ENCODE results near the gene KRTAP10-11. TPM values are rescaled to one million over a fixed set of nuclear protein-coding genes. Genes with fewer than 3 reads are reported as not detected.
A peak's percentile ranks its signal among the peaks of the same experiment; 100 is the strongest.
"Not testable (repeated sequence)": the region's sequence is repeated elsewhere in the genome, so short reads cannot be mapped to it uniquely, and the experiment has no call there.

The KRTAP10-11 gene
- total RNA-seq, 1 donor from 2014 or later, result not detected

- DNase-seq (ENCODE audit: low read depth), result not testable (repeated sequence)
These were observed 7.5 kb upstream of the KRTAP10-11 start for GRCh38 chr21:44638506-44639330.

- no peak for DNase-seq (ENCODE audit: low read depth)
These were observed 6.9 kb upstream of the KRTAP10-11 start for GRCh38 chr21:44639331-44639655.

DNA sequence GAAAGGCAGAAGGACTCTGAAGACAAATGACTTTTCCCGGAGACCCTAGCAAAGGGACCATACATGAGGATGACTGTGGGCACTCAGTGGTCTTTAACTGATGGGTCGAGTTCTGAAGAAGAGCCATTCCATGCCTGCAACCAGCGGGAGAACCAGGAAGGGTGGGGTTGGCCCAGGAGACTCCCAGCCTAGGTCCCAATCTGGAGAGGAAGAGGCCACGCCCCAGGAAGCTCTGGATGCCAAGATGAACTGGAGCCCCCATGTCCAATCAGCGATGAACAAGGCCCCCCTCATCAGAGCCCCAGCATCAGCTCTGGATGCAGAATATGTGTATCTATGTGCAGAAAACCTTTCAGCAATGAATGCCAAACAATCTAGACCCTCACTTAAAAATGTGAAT, 5.5 kb upstream of the KRTAP10-11 start:
- DNase-seq (ENCODE audit: low read depth), result no peak

- DNase-seq (ENCODE audit: low read depth), result no peak
These were observed 2.4 kb upstream of the KRTAP10-11 start for GRCh38 chr21:44643741-44644310.

DNA sequence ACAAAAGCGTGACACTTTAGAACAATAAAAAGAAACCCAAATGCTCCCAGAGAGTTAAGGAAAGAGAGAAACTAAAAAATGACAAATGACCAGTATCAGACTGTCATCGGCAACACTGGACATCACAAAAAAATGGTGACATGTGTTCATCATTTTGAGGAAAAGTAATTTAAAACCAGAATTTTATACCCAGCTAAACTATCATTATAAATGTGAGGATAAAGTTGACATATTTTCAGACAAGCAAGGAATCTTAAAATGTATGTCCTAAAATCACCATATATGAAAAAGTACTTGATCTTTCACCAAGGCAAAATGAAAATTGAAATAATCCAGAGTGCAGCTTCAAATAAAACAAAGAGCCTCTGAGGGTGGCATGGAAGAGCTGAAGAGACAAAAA, 1.3 kb upstream of the KRTAP10-11 start:
- DNase-seq (ENCODE audit: low read depth), result no peak

- peak; percentile 22 for DNase-seq (ENCODE audit: low read depth)
These were observed 973 bp downstream of the KRTAP10-11 start for GRCh38 chr21:44647222-44647552.

- peak; percentile 28 for DNase-seq (ENCODE audit: low read depth)
These were observed 2.5 kb downstream of the KRTAP10-11 start for GRCh38 chr21:44648557-44649311.

DNA sequence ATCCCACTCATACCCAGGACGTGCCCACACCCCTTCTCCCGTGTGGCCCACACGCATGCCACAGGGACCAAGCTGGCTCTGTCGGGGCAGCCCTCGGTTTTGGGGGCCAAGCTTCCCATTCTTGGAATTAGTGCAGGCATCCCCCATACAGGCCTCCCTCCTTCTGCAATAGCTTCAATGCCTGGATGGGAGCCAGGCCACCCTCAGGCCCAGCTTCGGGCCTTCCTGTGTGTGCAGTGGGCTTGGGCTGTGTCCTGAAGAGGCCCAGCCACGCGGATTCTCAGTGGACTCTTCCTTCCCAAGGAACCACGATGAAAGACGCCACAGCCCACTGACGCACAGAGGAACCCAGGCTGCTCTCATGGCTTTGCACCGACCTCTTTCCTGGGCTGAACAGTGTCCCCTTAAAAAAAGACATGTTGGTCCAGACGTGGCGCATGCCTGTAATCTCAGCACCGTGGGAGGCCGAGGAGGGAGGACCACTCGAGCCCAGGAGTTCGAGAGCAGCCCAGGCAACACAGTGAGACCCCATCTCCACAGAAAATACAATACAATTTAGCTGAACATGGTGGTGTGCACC, 3.4 kb downstream of the KRTAP10-11 start:
- DNase-seq (ENCODE audit: low read depth), result no peak

GRCh38 chr21:44650265-44650972, 4.2 kb downstream of the KRTAP10-11 start:
- DNase-seq (ENCODE audit: low read depth), result no peak

DNA sequence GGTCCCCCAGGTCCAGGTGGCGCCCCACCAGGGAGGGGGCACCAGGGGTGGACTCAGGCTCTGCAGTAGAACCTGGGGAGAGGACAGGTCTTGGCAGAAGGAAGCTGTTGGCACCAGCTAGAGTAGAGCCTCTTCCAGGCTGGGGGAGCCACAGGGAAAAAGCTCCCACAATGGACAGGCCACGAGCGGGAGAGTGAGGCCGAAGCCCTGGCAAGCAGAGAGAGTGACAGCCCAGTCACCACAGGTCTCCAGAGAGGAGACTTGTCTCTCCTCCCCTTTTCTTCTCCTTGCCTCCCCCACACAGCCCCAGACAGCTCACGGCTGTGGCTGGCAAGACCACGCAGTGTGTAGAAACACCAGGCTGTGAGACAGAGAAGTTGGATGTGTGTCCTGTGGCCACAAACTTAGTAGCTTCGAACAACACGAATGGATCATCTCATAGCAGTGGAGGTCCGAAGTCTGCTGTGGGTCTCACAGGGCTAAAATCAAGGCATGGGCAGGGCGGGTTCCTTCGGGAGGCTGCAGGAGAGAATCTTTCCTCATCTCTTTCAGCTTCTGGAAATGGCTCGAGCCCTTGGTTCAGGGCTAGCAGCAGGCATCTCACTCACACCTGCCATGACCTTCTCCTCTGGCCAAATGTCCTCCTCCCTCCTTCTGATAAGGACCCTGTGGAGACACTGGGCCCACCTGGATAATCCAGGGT, 4.9 kb downstream of the KRTAP10-11 start:
- DNase-seq (ENCODE audit: low read depth), result no peak

- DNase-seq (ENCODE audit: low read depth), result no peak
These were observed 6.9 kb downstream of the KRTAP10-11 start for GRCh38 chr21:44653123-44653522.

GRCh38 chr21:44653656-44654575, 7.7 kb downstream of the KRTAP10-11 start:
- no peak for DNase-seq (ENCODE audit: low read depth)

DNA sequence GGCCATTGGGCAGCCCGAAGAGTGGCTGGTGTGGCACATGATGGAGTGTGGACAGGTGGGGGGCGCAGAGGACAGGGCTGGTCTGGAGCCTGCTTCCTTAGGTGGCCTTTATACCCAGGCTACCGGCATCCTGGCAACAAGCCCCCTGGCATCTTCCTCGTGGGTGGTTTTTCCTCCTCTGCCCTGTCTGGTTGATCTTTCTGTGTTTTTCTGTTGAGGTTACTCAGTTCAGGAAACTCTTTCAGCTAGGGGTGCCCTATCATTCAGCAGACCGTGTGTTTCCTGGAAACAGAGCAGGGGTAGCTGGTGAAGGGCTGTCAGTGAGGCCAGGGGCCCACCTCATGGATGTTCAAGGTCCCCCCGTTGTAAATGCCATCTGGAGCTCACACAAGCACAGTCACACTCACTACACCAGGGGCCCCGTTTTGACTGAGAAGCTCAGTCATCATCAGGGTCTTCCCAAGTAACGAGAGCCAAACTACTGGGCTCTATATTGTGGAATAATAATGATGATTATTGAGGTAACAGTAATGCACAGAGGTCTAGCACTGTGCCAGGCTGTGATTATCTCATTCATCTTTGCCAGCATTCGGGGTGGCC, 8.5 kb downstream of the KRTAP10-11 start, which contains the start of gene KRTAP12-4:
Gene KRTAP12-4 (minus strand): TSS at position 84 of the 600 bp plus-strand sequence. CDS start 45 bp downstream, at position 39.
- no peak for DNase-seq (ENCODE audit: low read depth)

DNA sequence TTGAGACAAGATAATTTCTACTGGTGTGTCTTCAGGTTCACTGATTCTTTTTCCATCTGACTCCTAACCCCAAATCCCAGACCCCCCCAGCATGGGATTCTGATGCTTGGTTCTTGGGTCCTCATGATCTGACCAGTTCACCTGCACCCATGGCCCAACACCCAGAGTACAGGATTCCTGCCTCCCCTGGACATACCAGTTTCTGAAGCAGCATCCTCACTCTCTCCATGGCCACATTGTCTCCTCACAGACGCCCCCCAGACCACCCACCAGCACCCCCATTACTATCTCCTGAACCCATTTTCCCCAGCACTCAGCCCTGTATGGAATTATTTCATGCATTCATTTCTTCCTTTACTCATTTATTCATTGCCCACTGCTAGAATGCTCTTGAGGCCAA, 10.7 kb downstream of the KRTAP10-11 start:
- DNase-seq (ENCODE audit: low read depth), result no peak

DNA sequence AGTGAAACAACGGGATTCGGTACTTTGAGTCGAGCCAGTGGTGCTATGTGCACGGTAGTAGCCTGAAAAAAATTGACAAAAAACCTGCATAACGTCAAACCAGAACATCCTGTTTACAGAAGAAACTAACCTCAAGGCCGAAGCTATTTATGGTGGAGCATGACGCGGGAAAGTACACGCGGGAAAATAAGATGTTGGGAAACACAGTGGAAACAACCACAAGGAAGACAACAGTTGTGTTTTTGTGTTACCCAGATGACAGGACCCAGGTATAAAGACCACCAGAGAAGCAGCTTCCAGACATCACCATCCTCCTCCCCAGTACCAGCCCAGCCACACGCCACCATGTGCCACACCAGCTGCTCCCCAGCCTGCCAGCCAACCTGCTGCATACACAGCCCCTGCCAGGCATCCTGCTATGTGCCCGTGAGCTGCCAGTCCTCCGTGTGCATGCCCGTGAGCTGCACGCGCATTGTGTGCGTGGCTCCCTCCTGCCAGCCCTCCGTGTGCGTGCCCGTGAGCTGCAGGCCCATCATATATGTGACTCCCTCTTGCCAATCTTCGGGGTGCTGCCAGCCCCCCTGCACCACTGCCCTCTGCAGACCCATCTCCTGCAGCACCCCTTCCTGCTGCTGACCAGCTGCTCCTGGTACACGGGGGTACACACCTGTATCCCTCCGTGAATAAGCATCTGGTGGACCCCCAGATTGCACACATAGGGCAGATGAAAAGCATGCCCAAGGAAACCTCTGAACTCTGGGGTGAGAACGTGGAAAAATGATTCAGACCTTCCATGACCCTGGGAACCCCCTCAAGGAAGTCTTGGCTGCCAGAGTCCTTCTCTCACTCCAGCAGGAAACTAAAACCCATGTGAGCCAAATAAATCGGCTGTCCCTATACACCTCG, 11.7 kb downstream of the KRTAP10-11 start, which contains the start of gene KRTAP12-3:
Gene KRTAP12-3 (plus strand): TSS at position 298 of the 906 bp plus-strand sequence. CDS start 48 bp downstream, at position 346.
- DNase-seq (ENCODE audit: low read depth), result no peak

GRCh38 chr21:44658541-44658910, 12.3 kb downstream of the KRTAP10-11 start:
- no peak for DNase-seq (ENCODE audit: low read depth)

DNA sequence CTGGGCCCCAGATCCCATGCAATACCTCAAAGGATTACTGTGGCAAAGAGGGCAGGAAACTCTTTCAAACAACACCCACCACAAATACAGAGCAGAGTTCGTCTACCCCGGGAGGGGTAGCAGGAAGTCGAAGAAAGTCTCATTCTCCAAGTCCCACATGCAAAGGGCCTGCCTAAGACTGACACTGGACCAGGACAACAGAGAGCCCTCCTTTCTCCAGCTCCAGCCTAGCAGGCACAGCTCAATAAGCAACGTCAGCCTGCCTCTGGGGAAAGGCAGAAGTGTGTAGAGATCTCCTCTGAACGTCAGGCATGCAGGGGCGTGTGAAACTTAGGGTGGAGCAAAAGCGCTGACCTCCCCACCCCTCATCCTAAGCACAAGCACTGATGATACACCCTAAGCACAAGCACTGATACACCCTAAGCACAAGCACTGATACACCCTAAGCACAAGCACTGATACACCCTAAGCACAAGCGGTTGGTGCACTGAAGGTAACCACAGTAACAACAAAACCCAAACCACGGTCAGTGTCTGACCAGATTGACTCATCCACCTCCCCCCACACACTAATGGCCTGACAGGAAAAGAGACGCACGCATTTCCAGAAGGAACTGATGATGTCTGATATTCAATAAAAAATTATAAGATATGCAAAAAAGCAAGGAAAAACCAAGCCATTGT, 12.8 kb downstream of the KRTAP10-11 start:
- DNase-seq (ENCODE audit: low read depth), result no peak
